ENCODE data around the gene HS6ST1. TPM values are rescaled to one million over a fixed set of nuclear protein-coding genes. Genes with fewer than 3 reads are reported as not detected.

The HS6ST1 gene
- total and polyA plus RNA-seq, 2 donors (not counting 3 experiments of a cell fraction or from before 2014, with no cell fraction given): 12.8 to 19.4 TPM

- Histone ChIP-seq H3K4me2 (ENCODE audit: insufficient read depth, low read length) (no peak overlapping the region), H4K20me1 (replicated peaks; ENCODE audit: control insufficient read depth, extremely low read depth, insufficient read depth, low read length) (no peaks in the 10 kb centered on the region), H3K27ac (ENCODE audit: insufficient read depth, low read depth, low read length) (no peak overlapping the region), H3K9ac (replicated peaks; ENCODE audit: extremely low read depth, insufficient read depth, low read length) (no peak overlapping the region), H3K4me1 (ENCODE audit: control insufficient read depth, extremely low read depth, insufficient read depth, low read length) (peaks cover 4% of the 10 kb centered on the region), H3K9me1 (replicated peaks; ENCODE audit: control insufficient read depth, extremely low read depth, insufficient read depth, low read length) (no peaks in the 10 kb centered on the region), H3K27me3 (ENCODE audit: control insufficient read depth in 2 of 2, insufficient read depth in 2 of 2, low read length in 2 of 2) (no peaks in the 10 kb centered on the region), H3K36me3 (ENCODE audit: control insufficient read depth in 2 of 2, extremely low read depth in 1 of 2, insufficient read depth in 2 of 2, low read length in 2 of 2) (no peaks in the 10 kb centered on the region), H2AFZ (ENCODE audit: low read depth, low read length) (no peak overlapping the region), H3K4me3 (replicated peaks in 1 of 3; ENCODE audit: insufficient read depth in 1 of 3, low read depth in 1 of 3, low read length in 3 of 3) (no peak overlapping the region), H3K9me3 (replicated peaks; ENCODE audit: control insufficient read depth, insufficient read depth, low read length) (no peaks in the 10 kb centered on the region), H3K79me2 (ENCODE audit: control insufficient read depth, insufficient read depth, low read length) (no peaks in the 10 kb centered on the region)
- FAIRE-seq (no peak), DNase-seq (ENCODE audit: low read depth, low spot score) (no peak)
- CTCF ChIA-PET: no interaction called here
- intact Hi-C loops (cut with micrococcal nuclease) (no loop called here), dilution Hi-C loops (cut with MboI; ENCODE audit: extremely low pct_ligation_motif_present, low sequenced_read_pairs) (no loop called here)
- no TSS peak for BruUV-seq (replicated peaks)
- POLR2A ChIA-PET: no interaction called here
- no peak for TF ChIP-seq POLR2AphosphoS5 (IDR thresholded peaks at IDR 0.05; ENCODE audit: insufficient read depth, low read depth, low read length)
- TF ChIP-seq GATA2 (IDR thresholded peaks at IDR 0.05; ENCODE audit: insufficient read depth, insufficient read length, low read depth, low read length): no peak
- no peak for TF ChIP-seq CTCF (IDR thresholded peaks at IDR 0.05; ENCODE audit: extremely low read depth in 1 of 2, insufficient read depth in 1 of 2, low read depth in 1 of 2, low read length in 2 of 2)
- no peak for TF ChIP-seq EZH2 (IDR thresholded peaks at IDR 0.05; ENCODE audit: borderline replicate concordance, low read depth, low read length, severe bottlenecking)
These were observed 56.1 kb downstream of the HS6ST1 start for GRCh38 chr2:128262315-128263253.
